A172 (cell line): ENCODE measurements around the gene UBE2K. TPM values are rescaled to one million over a fixed set of nuclear protein-coding genes. Genes with fewer than 3 reads are reported as not detected.
"Not testable (repeated sequence)": the region's sequence is repeated elsewhere in the genome, so short reads cannot be mapped to it uniquely, and the experiment has no call there.

Experiments used
- DNase-seq: peaks from one replicate; pipeline ENCODE4 v3.0.0-alpha.2; 2015; ENCODE audit warnings: low spot score
- total RNA-seq: library from RNA; depleted of rRNA; stranded (reverse); fragments of >200 nt; shearing (Covaris generic); gene quantifications from 2 replicates; pipeline ENCODE4 v1.2.3, GENCODE V29; 2014; rRNA removed

UBE2K gene
- total RNA-seq, 1 experiment from 2014 or later, result 22.5 TPM

DNA sequence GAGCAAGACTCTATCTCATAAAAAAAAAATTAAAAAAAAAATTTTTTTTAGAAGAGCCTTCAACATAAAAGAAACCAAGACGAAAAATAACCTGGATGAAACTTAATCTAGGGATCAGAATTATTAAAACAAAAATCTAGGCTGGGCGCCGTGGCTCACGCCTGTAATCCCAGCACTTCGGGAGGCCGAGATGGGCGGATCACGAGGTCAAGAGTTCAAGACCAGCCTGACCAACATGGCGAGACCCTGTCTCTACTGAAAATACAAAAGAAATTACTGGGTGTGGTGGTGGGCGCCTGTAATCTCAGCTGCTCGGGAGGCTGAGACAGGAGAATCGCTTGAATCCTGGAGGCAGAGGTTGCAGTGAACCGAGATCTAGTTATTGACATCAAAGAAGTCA is 95.0 kb downstream of the UBE2K start:
- DNase-seq, result not testable (repeated sequence)

DNA sequence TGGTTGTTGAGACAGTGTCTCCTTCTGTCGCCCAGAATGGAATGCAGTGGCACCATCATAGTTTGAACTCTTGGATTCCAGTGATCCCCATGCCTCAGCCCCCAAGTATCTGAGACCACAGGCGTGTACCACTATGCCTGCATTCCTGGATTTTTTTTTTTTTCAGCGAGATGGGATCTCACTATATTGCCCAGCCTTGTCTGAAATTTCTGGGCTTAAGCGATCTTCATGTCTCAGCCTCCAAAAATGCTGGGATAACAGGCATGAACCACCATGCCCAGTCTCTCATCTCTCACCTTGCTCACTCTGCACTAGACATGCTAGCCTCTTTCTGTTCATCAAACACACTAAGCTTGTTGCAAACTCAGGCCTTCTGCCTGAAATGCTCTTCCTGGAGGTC is 104.1 kb downstream of the UBE2K start:
- DNase-seq, result no peak

DNA sequence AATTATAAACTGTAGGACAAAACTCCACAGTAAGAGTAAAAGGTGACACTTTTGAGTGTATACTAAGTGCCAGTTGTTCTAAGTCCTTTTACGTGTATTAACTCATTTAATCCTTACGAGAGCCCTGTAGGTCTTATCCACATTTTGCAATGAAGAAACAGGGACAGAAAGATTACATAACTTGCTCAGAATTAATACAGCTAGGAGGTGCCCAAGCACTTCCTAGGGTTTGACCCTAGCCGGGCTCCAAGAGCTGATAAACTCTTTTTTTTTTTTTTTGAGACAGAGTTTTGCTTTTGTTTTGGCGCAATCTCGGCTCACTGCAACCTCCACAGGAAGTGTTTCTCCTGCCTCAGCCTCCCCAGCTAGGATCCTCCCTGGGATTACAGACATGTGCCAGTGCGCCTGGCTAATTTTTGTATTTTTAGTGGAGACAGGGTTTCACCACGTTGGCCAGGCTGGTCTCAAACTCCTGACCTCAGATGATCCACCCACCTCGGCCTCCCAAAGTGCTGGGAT is 110.4 kb downstream of the UBE2K start:
- DNase-seq, result no peak

DNA sequence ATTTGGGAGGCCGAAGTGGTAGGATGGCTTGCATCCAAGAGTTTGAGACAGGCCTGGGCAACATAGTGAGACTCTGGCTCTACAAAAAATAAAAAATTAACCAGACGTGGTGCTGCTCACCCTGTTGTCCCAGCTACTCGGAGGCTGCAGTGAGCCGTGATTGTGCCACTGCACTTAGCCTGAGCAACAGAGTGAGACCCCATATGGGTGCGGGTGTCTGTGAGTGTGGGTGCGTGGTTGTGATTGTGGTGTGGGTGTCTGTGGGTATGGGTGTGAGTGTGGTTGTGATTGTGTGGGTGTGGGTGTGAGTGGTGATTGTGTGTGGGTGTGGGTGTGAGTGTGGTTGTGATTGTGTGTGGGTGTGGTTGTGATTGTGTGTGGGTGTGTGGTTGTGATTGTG is 114.6 kb downstream of the UBE2K start:
- DNase-seq, result no peak

- not testable (repeated sequence) for DNase-seq
These were observed 115.1 kb downstream of the UBE2K start for GRCh38 chr4:39813033-39813432.

- not testable (repeated sequence) for DNase-seq
These were observed 115.8 kb downstream of the UBE2K start for GRCh38 chr4:39813761-39814160.

DNA sequence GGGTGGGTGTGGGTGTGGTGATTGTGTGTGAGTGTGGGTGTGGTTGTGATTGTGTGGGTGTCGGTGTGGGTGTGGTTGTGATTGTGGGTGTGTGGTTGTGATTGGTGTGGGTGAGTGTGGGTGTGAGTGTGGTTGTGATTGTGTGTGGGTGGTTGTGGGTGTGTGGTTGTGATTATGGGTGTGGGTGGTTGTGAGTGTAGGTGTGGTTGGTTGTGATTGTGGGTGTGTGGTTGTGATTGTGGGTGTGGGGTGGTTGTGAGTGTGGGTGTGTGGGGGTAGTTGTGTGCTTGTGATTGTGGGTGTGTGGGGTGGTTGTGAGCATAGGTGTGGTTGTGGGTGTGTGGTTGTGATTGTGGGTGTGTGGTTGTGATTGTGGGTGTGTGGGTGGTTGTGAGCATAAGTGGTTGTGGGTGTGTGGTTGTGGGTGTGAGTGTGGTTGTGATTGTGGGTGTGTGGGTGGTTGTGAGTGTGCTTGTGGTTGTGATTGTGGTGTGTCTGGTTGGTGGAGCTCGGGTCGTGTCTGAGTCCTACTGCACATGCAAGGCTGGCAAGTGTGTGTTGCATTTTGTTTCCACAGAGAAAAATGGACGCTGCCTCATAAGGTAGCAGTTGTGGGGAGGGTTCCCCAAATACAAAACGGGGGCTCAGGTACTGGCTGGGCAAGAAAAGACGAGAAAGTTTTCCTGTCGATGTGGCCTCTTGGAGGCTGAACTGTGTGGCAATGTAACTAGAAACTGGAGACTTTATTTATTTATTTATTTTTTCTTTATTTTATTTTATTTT is 116.7 kb downstream of the UBE2K start:
- DNase-seq, result no peak

DNA sequence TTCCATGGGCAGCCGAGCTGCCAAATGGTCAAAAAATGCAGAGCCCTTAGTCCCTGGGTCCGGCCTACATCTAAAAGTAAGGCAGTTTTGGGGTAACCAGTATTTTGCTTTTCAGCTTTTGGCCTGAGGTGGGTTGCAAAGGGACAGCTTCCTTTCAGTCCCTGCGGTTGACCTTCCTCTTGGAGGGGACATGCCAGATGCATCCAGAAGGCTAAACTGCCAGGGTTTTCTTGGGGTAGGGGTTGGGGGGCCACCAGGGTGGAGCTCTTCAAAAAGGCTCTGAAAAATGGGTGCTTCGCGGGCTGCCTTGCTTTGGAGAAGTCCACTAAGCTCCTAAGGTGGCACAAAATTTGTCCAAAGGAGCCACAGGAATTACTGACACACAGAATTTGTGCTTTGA is 120.7 kb downstream of the UBE2K start:
- DNase-seq, result no peak

GRCh38 chr4:39820186-39820585 is 122.2 kb downstream of the UBE2K start:
- DNase-seq, result no peak

GRCh38 chr4:39821951-39822350 is 124.0 kb downstream of the UBE2K start:
- no peak for DNase-seq

DNA sequence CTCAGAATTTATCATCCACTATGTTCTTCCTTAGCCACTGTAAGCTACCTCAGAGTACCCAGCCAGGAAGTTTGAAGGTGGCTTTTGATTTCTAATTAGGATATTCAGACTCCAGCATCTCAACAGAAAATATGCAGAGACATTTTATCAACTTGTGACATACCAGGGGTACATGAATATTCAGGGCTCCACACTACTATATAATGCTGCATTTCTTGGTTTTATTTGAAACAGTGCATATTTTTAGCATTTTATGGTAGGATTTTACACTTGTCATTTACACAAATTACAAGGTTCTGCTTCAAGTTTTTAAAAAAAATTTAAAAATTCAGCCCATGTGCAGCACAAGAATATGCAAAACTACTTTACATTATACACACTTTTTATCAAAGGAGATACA is 124.7 kb downstream of the UBE2K start:
- no peak for DNase-seq

- no peak for DNase-seq
These were observed 125.3 kb downstream of the UBE2K start for GRCh38 chr4:39823191-39823590.

DNA sequence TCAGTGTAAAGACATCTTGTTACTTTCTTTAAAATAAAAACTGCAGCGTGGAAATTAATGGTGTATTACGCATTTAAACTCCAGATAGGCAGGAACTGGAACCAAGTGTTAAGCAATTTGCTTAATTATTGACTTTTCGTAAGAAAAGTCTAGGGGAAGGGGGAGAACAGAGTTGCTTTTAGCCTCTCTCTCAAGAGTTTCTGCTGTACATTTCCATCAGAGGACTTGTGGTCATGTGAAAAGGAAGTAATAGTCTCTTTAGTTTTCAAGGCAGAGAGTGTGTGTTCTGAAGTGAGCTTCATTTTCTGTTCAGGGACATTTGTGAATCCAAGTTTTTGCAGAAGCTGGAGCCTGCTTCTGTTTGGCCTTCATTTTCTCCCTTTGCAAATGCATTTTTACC is 127.2 kb downstream of the UBE2K start:
- no peak for DNase-seq

DNA sequence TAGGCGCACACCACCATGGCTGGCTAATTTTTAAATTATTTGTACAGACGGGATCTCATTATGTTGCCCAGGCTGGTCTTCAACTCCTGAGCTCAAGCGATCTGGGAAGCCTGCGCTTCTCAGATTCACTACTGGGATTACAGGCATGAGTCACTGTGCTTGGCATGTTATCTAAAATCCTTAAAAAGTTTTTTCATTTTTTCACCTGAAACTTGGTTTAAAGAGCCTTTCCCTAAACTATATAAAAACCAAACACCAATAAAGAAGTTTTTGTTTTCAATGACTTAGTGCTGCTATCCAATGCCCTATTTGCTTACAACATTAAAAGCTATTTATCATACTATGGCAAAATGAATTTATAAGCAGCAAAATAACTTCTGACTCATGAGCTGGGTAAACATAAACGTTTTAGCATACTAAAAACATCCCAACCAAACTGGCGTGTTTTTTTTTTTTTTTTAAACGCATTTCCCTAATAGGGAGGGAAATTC is 127.8 kb downstream of the UBE2K start:
- DNase-seq, result peak; percentile 53

Other genes starting within 250 kb of the UBE2K start
- 1,323 and 3,007 TPM in 2 replicates for gene RPL9, start 239.2 kb upstream of the UBE2K start, total RNA-seq
- 9.2 and 12.5 TPM in 2 replicates for gene LIAS, start 239.1 kb upstream of the UBE2K start, total RNA-seq
- 71.1 and 82.8 TPM in 2 replicates for gene UGDH, start 170.7 kb upstream of the UBE2K start, total RNA-seq
- gene SMIM14, start 59.3 kb upstream of the UBE2K start, total RNA-seq, result 26.5 and 30.7 TPM in 2 replicates